Right hindlimb (tissue), 1 donor: Measurements from ENCODE around the gene CRYGB.

Experiments
- DNase-seq: peaks from one replicate; pipeline ENCODE4 v3.0.0-alpha.2; 2018

Gene CRYGB

GRCh38 chr2:208146006-208146405 lies at the start of gene CRYGB:
CRYGB (minus strand) TSS chr2:208146158; CDS start chr2:208146120, 38 bp downstream.
- no peak for DNase-seq

- DNase-seq: no peak
These were observed 49.6 kb upstream of the CRYGB start for GRCh38 chr2:208195531-208195930.

- DNase-seq: no peak
These were observed 46.8 kb upstream of the CRYGB start for GRCh38 chr2:208192611-208193236.

GRCh38 chr2:208189810-208190503 lies 44.0 kb upstream of the CRYGB start, which contains the start of gene C2orf80:
C2orf80 (minus strand) TSS chr2:208190030; CDS start chr2:208186986, 3,044 bp downstream.
- no peak for DNase-seq

- DNase-seq: no peak
These were observed 43.3 kb upstream of the CRYGB start for GRCh38 chr2:208189069-208189809.

- DNase-seq: no peak
These were observed 40.9 kb upstream of the CRYGB start for GRCh38 chr2:208186893-208187292.

GRCh38 chr2:208186465-208186864 lies 40.5 kb upstream of the CRYGB start:
- no peak for DNase-seq

- no peak for DNase-seq
These were observed 38.2 kb upstream of the CRYGB start for GRCh38 chr2:208183972-208184705.

GRCh38 chr2:208183526-208183925 lies 37.6 kb upstream of the CRYGB start:
- DNase-seq: no peak

- DNase-seq: no peak
These were observed 36.9 kb upstream of the CRYGB start for GRCh38 chr2:208182835-208183234.

GRCh38 chr2:208179028-208179609 lies 33.2 kb upstream of the CRYGB start:
- no peak for DNase-seq

GRCh38 chr2:208175840-208176153 lies 29.8 kb upstream of the CRYGB start:
- DNase-seq: no peak

GRCh38 chr2:208175069-208175839 lies 29.3 kb upstream of the CRYGB start:
- DNase-seq: peak; percentile 77

- no peak for DNase-seq
These were observed 28.2 kb upstream of the CRYGB start for GRCh38 chr2:208174144-208174543.

GRCh38 chr2:208172125-208172524 lies 26.2 kb upstream of the CRYGB start:
- no peak for DNase-seq

- DNase-seq: no peak
These were observed 19.2 kb upstream of the CRYGB start for GRCh38 chr2:208164951-208165755.

GRCh38 chr2:208163489-208163888 lies 17.5 kb upstream of the CRYGB start, which contains the start of gene CRYGA:
CRYGA (minus strand) TSS chr2:208163589; CDS start chr2:208163556, 33 bp downstream.
- DNase-seq: no peak

- no peak for DNase-seq
These were observed 10.5 kb upstream of the CRYGB start for GRCh38 chr2:208156439-208156838.

- no peak for DNase-seq
These were observed 7.2 kb upstream of the CRYGB start for GRCh38 chr2:208153156-208153555.

GRCh38 chr2:208150956-208151355 lies 5.0 kb upstream of the CRYGB start:
- no peak for DNase-seq

- DNase-seq: no peak
These were observed 4.1 kb upstream of the CRYGB start for GRCh38 chr2:208150094-208150493.
